ENCODE data around the gene NTN1.
"Not testable (repeated sequence)": the region's sequence is repeated elsewhere in the genome, so short reads cannot be mapped to it uniquely, and the experiment has no call there.

The NTN1 gene

GRCh38 chr17:9256751-9257629 is 235.7 kb downstream of the NTN1 start:
- DNase-seq = no peak

GRCh38 chr17:9257630-9257965 is 236.3 kb downstream of the NTN1 start:
- DNase-seq = not testable (repeated sequence)

GRCh38 chr17:9258115-9259015 is 237.1 kb downstream of the NTN1 start:
- DNase-seq = no peak

- no peak for DNase-seq
These were observed 238.1 kb downstream of the NTN1 start for GRCh38 chr17:9259419-9259818.

GRCh38 chr17:9261081-9262012 is 240.0 kb downstream of the NTN1 start:
- DNase-seq = no peak

GRCh38 chr17:9266031-9266680 is 244.8 kb downstream of the NTN1 start:
- DNase-seq = no peak

GRCh38 chr17:9266697-9267117 is 245.4 kb downstream of the NTN1 start:
- no peak for DNase-seq

GRCh38 chr17:9268546-9268945 is 247.2 kb downstream of the NTN1 start:
- no peak for DNase-seq

GRCh38 chr17:9269350-9270035 is 248.2 kb downstream of the NTN1 start:
- no peak for DNase-seq

GRCh38 chr17:9270921-9271320 is 249.6 kb downstream of the NTN1 start:
- DNase-seq = no peak

- DNase-seq = no peak
These were observed 250.7 kb downstream of the NTN1 start for GRCh38 chr17:9271989-9272388.

- DNase-seq = no peak
These were observed 251.3 kb downstream of the NTN1 start for GRCh38 chr17:9272501-9273200.

- DNase-seq = no peak
These were observed 252.4 kb downstream of the NTN1 start for GRCh38 chr17:9273428-9274391.

- no peak for DNase-seq
These were observed 253.7 kb downstream of the NTN1 start for GRCh38 chr17:9274973-9275372.

- no peak for DNase-seq
These were observed 258.6 kb downstream of the NTN1 start for GRCh38 chr17:9279893-9280292.

- DNase-seq = no peak
These were observed 262.6 kb downstream of the NTN1 start for GRCh38 chr17:9283909-9284308.

GRCh38 chr17:9284884-9285283 is 263.6 kb downstream of the NTN1 start:
- DNase-seq = no peak

- DNase-seq = no peak
These were observed 264.5 kb downstream of the NTN1 start for GRCh38 chr17:9285602-9286427.

GRCh38 chr17:9286434-9286833 is 265.1 kb downstream of the NTN1 start:
- no peak for DNase-seq
